Mesenchymal stem cell (in vitro differentiated cells and primary cell): Measurements from ENCODE around the gene CDKN1C.

ENCODE experiments used
- DNase-seq: peaks from one replicate; pipeline ENCODE4 v3.0.0-alpha.2; 2013
- H2AFZ ChIP-seq: one replicate; pipeline ENCODE4 v1.6.1; 2013; ENCODE audit warnings: low read depth, mild to moderate bottlenecking, control low read depth, inconsistent platforms, low read length, moderate library complexity
- H2AK5ac ChIP-seq: 2 replicates; pipeline ENCODE4 v1.6.1; 2013; ENCODE audit warnings: low read length, moderate library complexity, mild to moderate bottlenecking, inconsistent platforms; ENCODE audit not compliant: severe bottlenecking
- H2BK120ac ChIP-seq: one replicate; pipeline ENCODE4 v1.6.1; 2013; ENCODE audit warnings: low read depth, mild to moderate bottlenecking, inconsistent platforms, low read length, moderate library complexity
- H2BK12ac ChIP-seq, 2 experiments: one replicate each; pipeline ENCODE4 v1.6.1; 2013; ENCODE audit warnings: inconsistent platforms in 2 of 2, low read length in 2 of 2, mild to moderate bottlenecking in 2 of 2, moderate library complexity in 2 of 2, control low read depth in 1 of 2
- H2BK15ac ChIP-seq: one replicate; pipeline ENCODE4 v1.6.1; 2013; ENCODE audit warnings: mild to moderate bottlenecking, low read depth, inconsistent platforms; ENCODE audit not compliant: poor library complexity, severe bottlenecking
- H2BK5ac ChIP-seq: 2 replicates; pipeline ENCODE4 v1.6.1; 2013; ENCODE audit warnings: low read depth, mild to moderate bottlenecking, low read length, control low read depth, inconsistent platforms; ENCODE audit not compliant: poor library complexity, severe bottlenecking
- H3K14ac ChIP-seq, 2 experiments: one replicate each; pipeline ENCODE4 v1.6.1; 2013; ENCODE audit warnings: inconsistent platforms in 2 of 2, low read length in 2 of 2, control low read depth in 1 of 2, mild to moderate bottlenecking in 1 of 2, moderate library complexity in 1 of 2
- H3K18ac ChIP-seq, 2 experiments: one replicate each; pipeline ENCODE4 v1.6.1; 2013; ENCODE audit warnings: inconsistent platforms in 2 of 2, low read length in 2 of 2, control low read depth in 1 of 2, low read depth in 1 of 2, mild to moderate bottlenecking in 1 of 2
- H3K23ac ChIP-seq, 2 experiments: one replicate each; pipeline ENCODE4 v1.6.1; 2013; ENCODE audit warnings: inconsistent platforms in 2 of 2, low read length in 2 of 2, mild to moderate bottlenecking in 2 of 2, moderate library complexity in 2 of 2, control low read depth in 1 of 2
- H3K27ac ChIP-seq: 2 replicates; pipeline ENCODE4 v1.5.1; 2013; ENCODE audit warnings: mild to moderate bottlenecking, moderate library complexity, low read length, control low read depth, inconsistent platforms; ENCODE audit not compliant: poor library complexity, severe bottlenecking
- H3K27me3 ChIP-seq, 2 experiments: 2 replicates each; pipeline versions ENCODE4 v1.6.1 to v1.7.0; 2013; ENCODE audit warnings: low read length in 2 of 2, mild to moderate bottlenecking in 2 of 2, moderate library complexity in 2 of 2, control low read depth in 1 of 2, inconsistent platforms in 1 of 2; ENCODE audit not compliant: control insufficient read depth in 1 of 2, insufficient read depth in 1 of 2
- H3K36me3 ChIP-seq, 2 experiments: 2 replicates each; pipeline versions ENCODE4 v1.6.1 to v1.7.0; 2013; ENCODE audit warnings: low read length in 2 of 2, control low read depth in 1 of 2, inconsistent platforms in 1 of 2, low read depth in 1 of 2, mild to moderate bottlenecking in 1 of 2; ENCODE audit not compliant: insufficient read depth in 2 of 2, control insufficient read depth in 1 of 2
- H3K4ac ChIP-seq, 2 experiments: one replicate each; pipeline ENCODE4 v1.6.1; 2013; ENCODE audit warnings: inconsistent platforms in 2 of 2, low read length in 2 of 2, mild to moderate bottlenecking in 2 of 2, moderate library complexity in 2 of 2, control low read depth in 1 of 2, low read depth in 1 of 2
- H3K4me1 ChIP-seq: 2 replicates; pipeline ENCODE4 v1.6.1; 2013; ENCODE audit warnings: low read depth, low read length, control low read depth; ENCODE audit not compliant: control insufficient read depth, insufficient read depth
- H3K4me2 ChIP-seq: 2 replicates; pipeline ENCODE4 v1.6.1; 2013; ENCODE audit warnings: low read length, mild to moderate bottlenecking, inconsistent platforms; ENCODE audit not compliant: poor library complexity, severe bottlenecking
- H3K4me3 ChIP-seq, 2 experiments: 2 replicates each; pipeline versions ENCODE4 v1.5.1 to v1.7.0; 2013; ENCODE audit warnings: low read length in 2 of 2, mild to moderate bottlenecking in 2 of 2, control low read depth in 1 of 2, low read depth in 1 of 2; ENCODE audit not compliant: insufficient read depth in 1 of 2
- H3K79me1 ChIP-seq: replicated peaks from 2 replicates; pipeline ENCODE4 v1.6.1; 2013; ENCODE audit warnings: mild to moderate bottlenecking, control low read depth, low read length, inconsistent platforms; ENCODE audit not compliant: poor library complexity, severe bottlenecking
- H3K9ac ChIP-seq: 2 replicates; pipeline ENCODE4 v1.7.0; 2013; ENCODE audit warnings: mild to moderate bottlenecking, low read length, moderate library complexity
- H3K9me3 ChIP-seq: 2 replicates; pipeline ENCODE4 v1.7.0; 2013; ENCODE audit warnings: mild to moderate bottlenecking, low read length; ENCODE audit not compliant: control insufficient read depth
- H4K8ac ChIP-seq: one replicate; pipeline ENCODE4 v1.6.1; 2013; ENCODE audit warnings: inconsistent platforms, mild to moderate bottlenecking, low read length, moderate library complexity
- H4K91ac ChIP-seq: one replicate; pipeline ENCODE4 v1.6.1; 2013; ENCODE audit warnings: mild to moderate bottlenecking, low read length, inconsistent platforms
- WGBS: methylation state at CpG from one replicate; pipeline ENCODE4 v1.1.7; 2013; ENCODE audit warnings: mixed read lengths; 5-methylcytosine and 5-hydroxymethylcytosine counted together

Gene CDKN1C

DNA sequence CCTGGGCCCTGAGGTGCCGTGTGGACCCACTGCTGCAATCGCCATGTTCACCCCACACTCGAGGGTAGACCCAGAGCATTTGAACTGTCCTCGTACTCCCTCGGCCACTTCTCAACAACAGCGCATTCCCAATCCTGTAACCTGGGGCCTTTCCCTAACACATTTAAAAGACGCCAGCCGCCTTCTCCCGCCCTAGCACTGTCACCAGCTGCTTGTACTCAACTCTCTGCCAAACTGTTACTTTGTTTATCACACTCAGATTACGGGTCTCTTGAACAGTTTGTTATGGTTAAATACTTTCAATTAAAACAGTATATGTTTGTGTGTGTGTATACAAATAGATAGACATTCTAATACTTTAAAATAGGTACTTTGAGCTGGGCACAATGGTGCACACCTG is 20.7 kb downstream of the CDKN1C start:
- DNase-seq: no peak
- Histone ChIP-seq H3K79me1 (no peaks in the 10 kb centered on the region), H3K14ac (no peak overlapping the region), H3K27me3 (peaks cover 27 to 66% of the 10 kb centered on the region in 2 experiments), H2BK5ac (no peak overlapping the region), H3K9ac (no peak overlapping the region), H3K36me3 (no peaks in the 10 kb centered on the region), H3K4ac (no peak overlapping the region), H4K8ac (no peak overlapping the region), H2BK15ac (no peak overlapping the region), H4K91ac (no peak overlapping the region), H3K9me3 (peaks cover 8% of the 10 kb centered on the region), H2AFZ (no peak overlapping the region), H3K18ac (no peak overlapping the region), H3K4me3 (no peak overlapping the region), H3K4me1 (peaks cover 24% of the 10 kb centered on the region), H2BK12ac (no peak overlapping the region), H3K4me2 (no peak overlapping the region), H2AK5ac (no peak overlapping the region), H3K27ac (no peak overlapping the region), H3K23ac (no peak overlapping the region), H2BK120ac (no peak overlapping the region)
- WGBS: 86% methylated on average over 9 of the region's 10 CpGs

DNA sequence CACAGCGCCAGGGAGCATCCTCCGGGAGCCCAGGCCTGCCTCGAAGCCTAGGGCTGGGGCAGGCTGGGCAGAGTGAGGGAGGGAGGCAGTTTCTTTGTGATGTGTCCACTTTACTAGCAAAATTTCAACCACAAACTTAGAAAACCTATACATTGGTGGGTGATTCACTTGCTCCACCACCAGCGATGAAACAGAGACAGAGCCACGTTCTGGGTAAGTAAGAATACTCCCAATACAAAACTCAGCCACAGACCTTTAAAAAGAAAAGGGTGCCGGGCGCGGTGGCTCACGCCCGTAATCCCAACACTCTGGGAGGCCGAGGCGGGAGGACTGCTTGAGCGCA is 22.3 kb downstream of the CDKN1C start:
- H2AFZ ChIP-seq: no peak overlapping the region
- WGBS: 73% methylated on average over 10 of the region's 13 CpGs

DNA sequence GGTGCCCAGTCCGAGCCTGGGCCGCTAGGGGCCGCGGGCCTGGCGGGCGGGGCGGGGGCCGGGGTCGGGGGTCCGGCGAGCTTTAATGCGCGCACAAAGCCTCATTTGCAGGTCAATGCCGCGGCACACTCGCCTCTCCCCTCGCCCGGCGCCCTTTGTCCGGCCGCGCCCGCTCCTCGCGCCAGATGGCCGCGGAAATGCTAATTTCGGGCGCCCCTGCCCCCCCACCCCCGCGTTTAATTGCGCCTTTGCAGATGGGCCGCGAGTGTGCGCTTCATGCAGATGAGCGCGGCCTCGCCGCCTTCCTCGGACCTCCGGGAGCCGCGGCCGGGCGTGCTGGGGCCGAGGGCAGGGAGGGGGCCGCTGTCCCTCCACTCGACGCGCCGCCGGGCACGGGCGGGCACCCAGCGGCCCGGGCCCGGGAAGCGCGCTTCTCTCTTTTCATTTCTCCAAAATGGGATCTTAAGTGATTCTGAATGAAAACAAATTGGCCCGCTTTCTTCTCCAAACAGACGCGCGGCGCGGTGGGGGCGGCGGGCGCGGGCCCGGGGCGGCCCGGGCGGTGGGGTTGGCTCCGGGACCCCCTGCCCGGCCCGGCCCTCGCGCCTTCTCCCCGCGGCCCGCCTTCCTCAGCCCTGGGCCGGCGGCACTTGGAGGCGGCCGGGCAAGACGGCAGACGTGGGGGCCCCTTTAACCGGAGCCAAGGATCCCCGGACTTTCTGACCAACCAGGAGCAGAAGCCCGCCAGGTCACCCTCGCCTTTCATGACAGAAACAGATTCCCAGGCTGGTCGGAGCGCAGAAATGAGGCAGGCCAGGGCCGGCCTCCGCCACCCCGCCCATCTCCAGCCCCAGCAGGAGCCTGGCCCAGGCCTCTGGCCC is 22.9 kb downstream of the CDKN1C start:
- Histone ChIP-seq H3K23ac (no peak overlapping the region), H3K14ac (no peak overlapping the region), H3K27me3 (peaks cover 25 to 51% of the 10 kb centered on the region in 2 experiments), H3K4me3 (peak overlapping the region in 1 of 2 experiments; percentile 42), H3K36me3 (no peaks in the 10 kb centered on the region), H2AFZ (no peak overlapping the region), H2BK5ac (no peak overlapping the region), H3K27ac (no peak overlapping the region), H3K79me1 (no peaks in the 10 kb centered on the region), H3K9ac (no peak overlapping the region), H2BK120ac (no peak overlapping the region), H2AK5ac (no peak overlapping the region), H4K91ac (no peak overlapping the region), H3K4me2 (peak overlapping the region; percentile 32), H3K18ac (no peak overlapping the region), H2BK12ac (no peak overlapping the region), H4K8ac (no peak overlapping the region), H3K9me3 (peaks cover 8% of the 10 kb centered on the region), H3K4ac (no peak overlapping the region), H3K4me1 (peaks cover 17% of the 10 kb centered on the region), H2BK15ac (peak overlapping the region; percentile 26)
- no peak for DNase-seq
- WGBS: 3% methylated on average over 82 of the region's 96 CpGs

More for the DNA sequence above, 22.3 kb downstream of the CDKN1C start:
- Histone ChIP-seq H3K36me3 (no peaks in the 10 kb centered on the region), H2BK12ac (no peak overlapping the region), H2BK5ac (no peak overlapping the region), H2BK15ac (no peak overlapping the region), H3K9me3 (peaks cover 8% of the 10 kb centered on the region), H2BK120ac (no peak overlapping the region), H3K4ac (no peak overlapping the region), H3K79me1 (no peaks in the 10 kb centered on the region), H3K4me1 (peaks cover 17% of the 10 kb centered on the region), H3K4me3 (no peak overlapping the region), H2AK5ac (no peak overlapping the region), H3K27ac (no peak overlapping the region), H3K27me3 (peaks cover 22 to 57% of the 10 kb centered on the region in 2 experiments), H3K18ac (no peak overlapping the region), H4K8ac (no peak overlapping the region), H3K14ac (no peak overlapping the region), H4K91ac (no peak overlapping the region), H3K23ac (no peak overlapping the region), H3K4me2 (peak overlapping the region; percentile 32), H3K9ac (no peak overlapping the region)
- peak; percentile 56 for DNase-seq

DNA sequence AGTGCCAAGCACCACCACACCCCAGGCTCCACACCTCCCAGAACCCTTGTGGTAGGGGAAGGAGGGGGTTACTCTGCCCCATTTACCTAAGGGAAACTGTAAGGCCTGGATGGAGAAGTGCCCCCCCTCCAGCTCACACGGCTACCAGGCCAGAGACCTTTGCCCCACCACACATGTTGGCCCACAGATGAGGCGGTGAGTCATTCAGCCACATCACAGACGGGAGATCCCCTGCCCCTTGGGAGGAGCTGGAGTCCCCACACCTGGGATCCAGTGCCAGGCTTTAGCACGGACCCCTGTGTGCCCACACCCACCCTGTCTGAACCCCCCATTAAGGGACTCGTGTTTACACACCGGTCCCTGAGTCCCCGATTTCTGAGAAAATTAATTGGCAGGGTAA is 24.9 kb downstream of the CDKN1C start:
- Histone ChIP-seq H3K36me3 (no peaks in the 10 kb centered on the region), H3K4me2 (no peak overlapping the region), H3K4me1 (peaks cover 17% of the 10 kb centered on the region), H3K23ac (no peak overlapping the region), H3K27ac (no peak overlapping the region), H3K4ac (no peak overlapping the region), H3K27me3 (peaks cover 28 to 52% of the 10 kb centered on the region in 2 experiments), H3K9ac (no peak overlapping the region), H2AFZ (no peak overlapping the region), H2BK12ac (no peak overlapping the region), H3K14ac (no peak overlapping the region), H3K79me1 (no peaks in the 10 kb centered on the region), H2BK15ac (no peak overlapping the region), H2BK5ac (no peak overlapping the region), H3K18ac (no peak overlapping the region), H4K8ac (no peak overlapping the region), H4K91ac (no peak overlapping the region), H2BK120ac (no peak overlapping the region), H3K4me3 (no peak overlapping the region), H2AK5ac (no peak overlapping the region), H3K9me3 (no peaks in the 10 kb centered on the region)
- WGBS: 56% methylated on average over 7 of the region's 7 CpGs
- DNase-seq: peak; percentile 78
